Naive B cell (primary cell): ENCODE results near the gene RBMS3. TPM values are rescaled to one million over a fixed set of nuclear protein-coding genes. Genes with fewer than 3 reads are reported as not detected.
"Not testable (repeated sequence)": the region's sequence is repeated elsewhere in the genome, so short reads cannot be mapped to it uniquely, and the experiment has no call there.

Source experiments
- ATAC-seq, 2 donors: fragments of 150-1000 bp; cut with Tn5 transposase; 2 replicates each; pipeline ENCODE4 v1.10.0; 2021; ENCODE audit warnings: low read depth in 2 of 2, mild to moderate bottlenecking in 2 of 2, moderate library complexity in 2 of 2
- DNase-seq: peaks from one replicate; pipeline ENCODE4 v3.0.0; 2022
- H3K27ac Mint-ChIP-seq, 6 donors: one replicate each; pipeline ENCODE4 v1.8.0; 2020 to 2022; ENCODE audit warnings: mild to moderate bottlenecking in 6 of 6, mixed read lengths in 6 of 6, moderate library complexity in 5 of 6, inconsistent platforms in 2 of 6
- H3K27me3 Mint-ChIP-seq, 3 donors: one replicate each; pipeline ENCODE4 v1.8.0; 2021 to 2022; ENCODE audit warnings: mixed read lengths in 3 of 3, mild to moderate bottlenecking in 1 of 3
- H3K36me3 Mint-ChIP-seq, 2 donors: one replicate each; pipeline ENCODE4 v1.8.0; 2020 to 2022; ENCODE audit warnings: mixed read lengths in 2 of 2, inconsistent platforms in 1 of 2, mild to moderate bottlenecking in 1 of 2
- H3K4me1 Mint-ChIP-seq, 3 donors: one replicate each; pipeline ENCODE4 v1.8.0; 2020 to 2022; ENCODE audit warnings: mixed read lengths in 3 of 3, inconsistent platforms in 1 of 3, mild to moderate bottlenecking in 1 of 3, moderate library complexity in 1 of 3
- H3K4me3 Mint-ChIP-seq, 8 donors: one replicate each; pipeline ENCODE4 v1.8.0; 2020 to 2022; ENCODE audit warnings: mild to moderate bottlenecking in 8 of 8, mixed read lengths in 8 of 8, moderate library complexity in 8 of 8, inconsistent platforms in 2 of 8
- H3K9me3 Mint-ChIP-seq, 7 donors: one replicate each; pipeline ENCODE4 v1.8.0; 2020 to 2022; ENCODE audit warnings: mixed read lengths in 7 of 7, mild to moderate bottlenecking in 5 of 7, inconsistent platforms in 2 of 7, moderate library complexity in 1 of 7
- polyA plus RNA-seq, 6 donors: library from polyadenylated mRNA; unstranded; fragments of 300-500 nt; fragmentation: Illumina TruSeq; gene quantifications; one replicate each; pipeline ENCODE4 v1.2.3, GENCODE V29; 2021; ENCODE audit warnings: low read depth in 6 of 6

Gene RBMS3
- polyA plus RNA-seq, 6 donors from 2014 or later: 0.12 to 1.3 (median 0.45) TPM; not detected in 3

- H3K27ac Mint-ChIP-seq: no peak overlapping the region
- no peaks in the 10 kb centered on the region for H3K36me3 Mint-ChIP-seq
- H3K9me3 Mint-ChIP-seq: no peaks in the 10 kb centered on the region
- ATAC-seq (no peak), DNase-seq (no peak)
- peaks cover 6 to 23% (median 12%) of the 10 kb centered on the region in 3 donors for H3K27me3 Mint-ChIP-seq
- H3K4me1 Mint-ChIP-seq: no peaks in the 10 kb centered on the region
- no peak overlapping the region for H3K4me3 Mint-ChIP-seq
These were observed 737.0 kb downstream of the RBMS3 start for GRCh38 chr3:30017901-30018300.

- H3K27ac Mint-ChIP-seq: no peak overlapping the region
- no peak for ATAC-seq
- no peaks in the 10 kb centered on the region for H3K4me1 Mint-ChIP-seq
- H3K4me3 Mint-ChIP-seq: no peak overlapping the region
- no peak for DNase-seq
- H3K27me3 Mint-ChIP-seq: peaks cover 7 to 25% (median 12%) of the 10 kb centered on the region in 3 donors
- no peaks in the 10 kb centered on the region for H3K9me3 Mint-ChIP-seq
- H3K36me3 Mint-ChIP-seq: no peaks in the 10 kb centered on the region
These were observed 739.5 kb downstream of the RBMS3 start for GRCh38 chr3:30020380-30020779.

GRCh38 chr3:30024466-30024865 lies 743.6 kb downstream of the RBMS3 start:
- Mint-ChIP-seq H3K4me1 (no peaks in the 10 kb centered on the region), H3K27me3 (peaks cover 11 to 25% (median 12%) of the 10 kb centered on the region in 3 donors), H3K9me3 (no peaks in the 10 kb centered on the region), H3K36me3 (no peaks in the 10 kb centered on the region), H3K4me3 (no peak overlapping the region), H3K27ac (no peak overlapping the region)
- no peak for ATAC-seq
- no peak for DNase-seq

- Mint-ChIP-seq H3K27ac (no peak overlapping the region), H3K4me3 (no peak overlapping the region), H3K9me3 (no peaks in the 10 kb centered on the region), H3K4me1 (no peaks in the 10 kb centered on the region), H3K27me3 (peaks cover 6 to 14% (median 8%) of the 10 kb centered on the region in 3 donors), H3K36me3 (no peaks in the 10 kb centered on the region)
- no peak for ATAC-seq
- DNase-seq: no peak
These were observed 746.0 kb downstream of the RBMS3 start for GRCh38 chr3:30026851-30027250.

- no peak for DNase-seq
- no peaks in the 10 kb centered on the region for H3K36me3 Mint-ChIP-seq
- no peak overlapping the region for H3K27ac Mint-ChIP-seq
- H3K9me3 Mint-ChIP-seq: peaks cover 0 to 4% (median 0%) of the 10 kb centered on the region in 7 donors
- ATAC-seq: no peak
- no peaks in the 10 kb centered on the region for H3K4me1 Mint-ChIP-seq
- peaks cover 0 to 15% (median 0%) of the 10 kb centered on the region in 3 donors for H3K27me3 Mint-ChIP-seq
- no peak overlapping the region for H3K4me3 Mint-ChIP-seq
These were observed 753.5 kb downstream of the RBMS3 start for GRCh38 chr3:30034246-30034991.

- H3K27ac Mint-ChIP-seq: no peak overlapping the region
- peaks cover 0 to 15% (median 9%) of the 10 kb centered on the region in 3 donors for H3K27me3 Mint-ChIP-seq
- no peaks in the 10 kb centered on the region for H3K36me3 Mint-ChIP-seq
- peaks cover 0 to 4% (median 0%) of the 10 kb centered on the region in 7 donors for H3K9me3 Mint-ChIP-seq
- no peak for ATAC-seq
- DNase-seq: no peak
- H3K4me1 Mint-ChIP-seq: no peaks in the 10 kb centered on the region
- no peak overlapping the region for H3K4me3 Mint-ChIP-seq
These were observed 755.2 kb downstream of the RBMS3 start for GRCh38 chr3:30035935-30036567.

- DNase-seq (no peak), ATAC-seq (no peak)
- Mint-ChIP-seq H3K4me1 (peaks cover 5 to 8% (median 5%) of the 10 kb centered on the region in 3 donors), H3K36me3 (no peaks in the 10 kb centered on the region), H3K27ac (no peak overlapping the region), H3K4me3 (no peak overlapping the region), H3K27me3 (peaks cover 0 to 15% (median 9%) of the 10 kb centered on the region in 3 donors), H3K9me3 (no peaks in the 10 kb centered on the region)
These were observed 759.3 kb downstream of the RBMS3 start for GRCh38 chr3:30040126-30040525.

- H3K4me1 Mint-ChIP-seq, H3K9me3 Mint-ChIP-seq, DNase-seq, H3K27me3 Mint-ChIP-seq, H3K36me3 Mint-ChIP-seq, ATAC-seq, H3K4me3 Mint-ChIP-seq: not testable (repeated sequence)
- H3K27ac Mint-ChIP-seq: peak overlapping the region in 2 of 6 donors; percentile 9 to 46
These were observed 760.6 kb downstream of the RBMS3 start for GRCh38 chr3:30041481-30041880.

- Mint-ChIP-seq H3K27ac (no peak overlapping the region), H3K4me1 (peaks cover 5 to 8% (median 5%) of the 10 kb centered on the region in 3 donors), H3K36me3 (no peaks in the 10 kb centered on the region), H3K4me3 (no peak overlapping the region), H3K27me3 (peaks cover 0 to 9% (median 4%) of the 10 kb centered on the region in 3 donors), H3K9me3 (no peaks in the 10 kb centered on the region)
- peak; percentile 48 for DNase-seq
- peak; percentile 40 to 58 for ATAC-seq
These were observed 761.5 kb downstream of the RBMS3 start for GRCh38 chr3:30042274-30042859.

GRCh38 chr3:30042916-30043555 lies 762.2 kb downstream of the RBMS3 start:
- Mint-ChIP-seq H3K27ac (no peak overlapping the region), H3K4me3 (no peak overlapping the region), H3K9me3 (no peaks in the 10 kb centered on the region), H3K36me3 (no peaks in the 10 kb centered on the region), H3K27me3 (peaks cover 0 to 12% (median 4%) of the 10 kb centered on the region in 3 donors), H3K4me1 (peaks cover 5 to 8% (median 5%) of the 10 kb centered on the region in 3 donors)
- no peak for DNase-seq
- ATAC-seq: no peak

- no peak overlapping the region for H3K4me3 Mint-ChIP-seq
- H3K27ac Mint-ChIP-seq: no peak overlapping the region
- H3K4me1 Mint-ChIP-seq: peaks cover 5 to 8% (median 5%) of the 10 kb centered on the region in 3 donors
- H3K27me3 Mint-ChIP-seq: peaks cover 0 to 17% (median 10%) of the 10 kb centered on the region in 3 donors
- no peak for DNase-seq
- ATAC-seq: no peak
- H3K9me3 Mint-ChIP-seq: no peaks in the 10 kb centered on the region
- H3K36me3 Mint-ChIP-seq: no peaks in the 10 kb centered on the region
These were observed 763.6 kb downstream of the RBMS3 start for GRCh38 chr3:30044515-30044914.

GRCh38 chr3:30048431-30048830 lies 767.6 kb downstream of the RBMS3 start:
- H3K4me1 Mint-ChIP-seq: peaks cover 5 to 8% (median 5%) of the 10 kb centered on the region in 3 donors
- peaks cover 10 to 24% (median 18%) of the 10 kb centered on the region in 3 donors for H3K27me3 Mint-ChIP-seq
- H3K9me3 Mint-ChIP-seq: peaks cover 0 to 3% (median 0%) of the 10 kb centered on the region in 7 donors
- DNase-seq: no peak
- no peak overlapping the region for H3K27ac Mint-ChIP-seq
- no peak for ATAC-seq
- no peaks in the 10 kb centered on the region for H3K36me3 Mint-ChIP-seq
- no peak overlapping the region for H3K4me3 Mint-ChIP-seq

- H3K27me3 Mint-ChIP-seq: peaks cover 10 to 24% (median 18%) of the 10 kb centered on the region in 3 donors
- not testable (repeated sequence) for DNase-seq, H3K4me3 Mint-ChIP-seq, H3K27ac Mint-ChIP-seq, H3K4me1 Mint-ChIP-seq, ATAC-seq, H3K36me3 Mint-ChIP-seq, H3K9me3 Mint-ChIP-seq
These were observed 769.2 kb downstream of the RBMS3 start for GRCh38 chr3:30050116-30050515.
